Endometrium (tissue), 2 donors: ENCODE data around the gene NPEPPS.
"Not testable (repeated sequence)": the region's sequence is repeated elsewhere in the genome, so short reads cannot be mapped to it uniquely, and the experiment has no call there.

Experiments
- FAIRE-seq: peaks from 2 replicates; lab custom pipeline; 2012; peaks lifted over from hg19 to GRCh38; lab: Jason Lieb, UNC
- donor health status: control.
- donor health status: control.

NPEPPS gene

GRCh38 chr17:47530557-47531232, at the start of gene NPEPPS:
Gene NPEPPS, plus strand, starts transcription at chr17:47531108. Its CDS starts 193 bp downstream, at chr17:47531301.
- not testable (repeated sequence) for FAIRE-seq

- not testable (repeated sequence) for FAIRE-seq
These were observed 39.1 kb upstream of the NPEPPS start for GRCh38 chr17:47491841-47492212.

- FAIRE-seq: not testable (repeated sequence)
These were observed 31.8 kb upstream of the NPEPPS start for GRCh38 chr17:47499074-47499473.

- FAIRE-seq: not testable (repeated sequence)
These were observed 31.4 kb upstream of the NPEPPS start for GRCh38 chr17:47499494-47499893.

GRCh38 chr17:47500620-47501019, 30.3 kb upstream of the NPEPPS start:
- FAIRE-seq: not testable (repeated sequence)

- not testable (repeated sequence) for FAIRE-seq
These were observed 28.7 kb upstream of the NPEPPS start for GRCh38 chr17:47502122-47502731.

GRCh38 chr17:47502776-47503455, 28.0 kb upstream of the NPEPPS start:
- FAIRE-seq: not testable (repeated sequence)

GRCh38 chr17:47511701-47512146, 19.2 kb upstream of the NPEPPS start:
- not testable (repeated sequence) for FAIRE-seq

GRCh38 chr17:47513301-47513700, 17.6 kb upstream of the NPEPPS start:
- not testable (repeated sequence) for FAIRE-seq

- FAIRE-seq: not testable (repeated sequence)
These were observed 12.0 kb upstream of the NPEPPS start for GRCh38 chr17:47518880-47519279.

- not testable (repeated sequence) for FAIRE-seq
These were observed 11.5 kb upstream of the NPEPPS start for GRCh38 chr17:47519365-47519764.

GRCh38 chr17:47520279-47520678, 10.6 kb upstream of the NPEPPS start:
- FAIRE-seq: not testable (repeated sequence)

- not testable (repeated sequence) for FAIRE-seq
These were observed 9.5 kb upstream of the NPEPPS start for GRCh38 chr17:47521434-47521833.

GRCh38 chr17:47522341-47522740, 8.6 kb upstream of the NPEPPS start:
- not testable (repeated sequence) for FAIRE-seq

GRCh38 chr17:47531233-47531820, 419 bp downstream of the NPEPPS start:
- FAIRE-seq: not testable (repeated sequence)

- not testable (repeated sequence) for FAIRE-seq
These were observed 8.2 kb downstream of the NPEPPS start for GRCh38 chr17:47539085-47539484.

- not testable (repeated sequence) for FAIRE-seq
These were observed 10.8 kb downstream of the NPEPPS start for GRCh38 chr17:47541676-47542075.

- not testable (repeated sequence) for FAIRE-seq
These were observed 13.4 kb downstream of the NPEPPS start for GRCh38 chr17:47544327-47544726.

GRCh38 chr17:47554733-47555132, 23.8 kb downstream of the NPEPPS start:
- FAIRE-seq: not testable (repeated sequence)

GRCh38 chr17:47556108-47556507, 25.2 kb downstream of the NPEPPS start:
- FAIRE-seq: not testable (repeated sequence)

- FAIRE-seq: not testable (repeated sequence)
These were observed 29.7 kb downstream of the NPEPPS start for GRCh38 chr17:47560517-47561043.
